Measurements from ENCODE around the gene VASH2. TPM values are rescaled to one million over a fixed set of nuclear protein-coding genes. Genes with fewer than 3 reads are reported as not detected.

VASH2 gene
- polyA plus RNA-seq, 1 donor from 2014 or later = 65.2 TPM

DNA sequence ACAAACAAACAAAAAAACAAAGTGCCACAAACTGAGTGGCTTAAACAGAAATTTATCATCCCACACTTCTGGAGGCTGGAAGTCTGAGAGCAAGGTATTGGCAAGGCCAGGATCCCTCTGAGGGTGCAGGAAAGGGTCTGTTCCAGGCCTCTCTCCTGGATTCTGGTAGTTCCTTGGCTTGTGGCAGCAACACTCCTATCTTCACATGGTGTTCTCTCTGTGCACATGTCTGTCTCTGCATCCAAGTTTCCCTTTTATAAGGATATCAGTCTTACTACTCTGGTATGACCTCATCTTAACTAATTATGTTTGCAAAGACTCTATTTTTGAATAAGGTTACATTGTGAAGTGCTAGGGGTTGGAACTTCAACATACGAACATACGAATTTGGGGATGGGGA is 5.3 kb upstream of the VASH2 start:
- H3K4me2 ChIP-seq (ENCODE audit: low read length) = no peak overlapping the region
- H3K9me3 ChIP-seq (ENCODE audit: low read length) = peaks cover 2% of the 10 kb centered on the region
- H4K20me1 ChIP-seq (ENCODE audit: insufficient read depth) = no peaks in the 10 kb centered on the region
- no peak overlapping the region for H3K27ac ChIP-seq (ENCODE audit: low read length)
- H3F3A ChIP-seq (ENCODE audit: insufficient read depth, low read length, poor library complexity, severe bottlenecking) = no peaks in the 10 kb centered on the region
- H2AFZ ChIP-seq (ENCODE audit: low read depth, low read length) = no peak overlapping the region
- TF ChIP-seq POLR2AphosphoS5 (IDR thresholded peaks at IDR 0.05) = no peak
- TF ChIP-seq, protein P1, sequence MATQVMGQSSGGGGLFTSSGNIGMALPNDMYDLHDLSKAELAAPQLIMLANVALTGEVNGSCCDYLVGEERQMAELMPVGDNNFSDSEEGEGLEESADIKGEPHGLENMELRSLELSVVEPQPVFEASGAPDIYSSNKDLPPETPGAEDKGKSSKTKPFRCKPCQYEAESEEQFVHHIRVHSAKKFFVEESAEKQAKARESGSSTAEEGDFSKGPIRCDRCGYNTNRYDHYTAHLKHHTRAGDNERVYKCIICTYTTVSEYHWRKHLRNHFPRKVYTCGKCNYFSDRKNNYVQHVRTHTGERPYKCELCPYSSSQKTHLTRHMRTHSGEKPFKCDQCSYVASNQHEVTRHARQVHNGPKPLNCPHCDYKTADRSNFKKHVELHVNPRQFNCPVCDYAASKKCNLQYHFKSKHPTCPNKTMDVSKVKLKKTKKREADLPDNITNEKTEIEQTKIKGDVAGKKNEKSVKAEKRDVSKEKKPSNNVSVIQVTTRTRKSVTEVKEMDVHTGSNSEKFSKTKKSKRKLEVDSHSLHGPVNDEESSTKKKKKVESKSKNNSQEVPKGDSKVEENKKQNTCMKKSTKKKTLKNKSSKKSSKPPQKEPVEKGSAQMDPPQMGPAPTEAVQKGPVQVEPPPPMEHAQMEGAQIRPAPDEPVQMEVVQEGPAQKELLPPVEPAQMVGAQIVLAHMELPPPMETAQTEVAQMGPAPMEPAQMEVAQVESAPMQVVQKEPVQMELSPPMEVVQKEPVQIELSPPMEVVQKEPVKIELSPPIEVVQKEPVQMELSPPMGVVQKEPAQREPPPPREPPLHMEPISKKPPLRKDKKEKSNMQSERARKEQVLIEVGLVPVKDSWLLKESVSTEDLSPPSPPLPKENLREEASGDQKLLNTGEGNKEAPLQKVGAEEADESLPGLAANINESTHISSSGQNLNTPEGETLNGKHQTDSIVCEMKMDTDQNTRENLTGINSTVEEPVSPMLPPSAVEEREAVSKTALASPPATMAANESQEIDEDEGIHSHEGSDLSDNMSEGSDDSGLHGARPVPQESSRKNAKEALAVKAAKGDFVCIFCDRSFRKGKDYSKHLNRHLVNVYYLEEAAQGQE (IDR thresholded peaks at IDR 0.05; ENCODE audit: borderline replicate concordance) = no peak
- no peak for TF ChIP-seq MXI1 (conservative IDR thresholded peaks at IDR 0.05; ENCODE audit: poor library complexity, severe bottlenecking)
- TF ChIP-seq SMC3 (conservative IDR thresholded peaks at IDR 0.05; ENCODE audit: poor library complexity) = no peak
- TF ChIP-seq, protein P2, sequence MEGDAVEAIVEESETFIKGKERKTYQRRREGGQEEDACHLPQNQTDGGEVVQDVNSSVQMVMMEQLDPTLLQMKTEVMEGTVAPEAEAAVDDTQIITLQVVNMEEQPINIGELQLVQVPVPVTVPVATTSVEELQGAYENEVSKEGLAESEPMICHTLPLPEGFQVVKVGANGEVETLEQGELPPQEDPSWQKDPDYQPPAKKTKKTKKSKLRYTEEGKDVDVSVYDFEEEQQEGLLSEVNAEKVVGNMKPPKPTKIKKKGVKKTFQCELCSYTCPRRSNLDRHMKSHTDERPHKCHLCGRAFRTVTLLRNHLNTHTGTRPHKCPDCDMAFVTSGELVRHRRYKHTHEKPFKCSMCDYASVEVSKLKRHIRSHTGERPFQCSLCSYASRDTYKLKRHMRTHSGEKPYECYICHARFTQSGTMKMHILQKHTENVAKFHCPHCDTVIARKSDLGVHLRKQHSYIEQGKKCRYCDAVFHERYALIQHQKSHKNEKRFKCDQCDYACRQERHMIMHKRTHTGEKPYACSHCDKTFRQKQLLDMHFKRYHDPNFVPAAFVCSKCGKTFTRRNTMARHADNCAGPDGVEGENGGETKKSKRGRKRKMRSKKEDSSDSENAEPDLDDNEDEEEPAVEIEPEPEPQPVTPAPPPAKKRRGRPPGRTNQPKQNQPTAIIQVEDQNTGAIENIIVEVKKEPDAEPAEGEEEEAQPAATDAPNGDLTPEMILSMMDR (IDR thresholded peaks at IDR 0.05; ENCODE audit: poor library complexity, severe bottlenecking) = no peak
- no peak for TF ChIP-seq RAD21 (conservative IDR thresholded peaks at IDR 0.05)
- TF ChIP-seq EP300 (conservative IDR thresholded peaks at IDR 0.05; ENCODE audit: poor library complexity, severe bottlenecking) = no peak
- no peak for TF ChIP-seq TAF1 (IDR thresholded peaks at IDR 0.05; ENCODE audit: low read depth)
- no peak for TF ChIP-seq EZH2 (IDR thresholded peaks at IDR 0.05; ENCODE audit: borderline replicate concordance, insufficient read depth, low read length, poor library complexity, severe bottlenecking)
- H3K27me3 ChIP-seq (ENCODE audit: insufficient read depth, low read depth, low read length) = peaks cover 5% of the 10 kb centered on the region
- H3K4me3 ChIP-seq (ENCODE audit: low read length) = no peak overlapping the region
- H3K9ac ChIP-seq (ENCODE audit: low read length) = no peak overlapping the region
- H3K9me2 ChIP-seq (ENCODE audit: insufficient read depth, low read length) = no peaks in the 10 kb centered on the region
- no peaks in the 10 kb centered on the region for H3K79me2 ChIP-seq (replicated peaks; ENCODE audit: insufficient read depth, low read length)
- H3K36me3 ChIP-seq (ENCODE audit: insufficient read depth, low read length) = no peaks in the 10 kb centered on the region

DNA sequence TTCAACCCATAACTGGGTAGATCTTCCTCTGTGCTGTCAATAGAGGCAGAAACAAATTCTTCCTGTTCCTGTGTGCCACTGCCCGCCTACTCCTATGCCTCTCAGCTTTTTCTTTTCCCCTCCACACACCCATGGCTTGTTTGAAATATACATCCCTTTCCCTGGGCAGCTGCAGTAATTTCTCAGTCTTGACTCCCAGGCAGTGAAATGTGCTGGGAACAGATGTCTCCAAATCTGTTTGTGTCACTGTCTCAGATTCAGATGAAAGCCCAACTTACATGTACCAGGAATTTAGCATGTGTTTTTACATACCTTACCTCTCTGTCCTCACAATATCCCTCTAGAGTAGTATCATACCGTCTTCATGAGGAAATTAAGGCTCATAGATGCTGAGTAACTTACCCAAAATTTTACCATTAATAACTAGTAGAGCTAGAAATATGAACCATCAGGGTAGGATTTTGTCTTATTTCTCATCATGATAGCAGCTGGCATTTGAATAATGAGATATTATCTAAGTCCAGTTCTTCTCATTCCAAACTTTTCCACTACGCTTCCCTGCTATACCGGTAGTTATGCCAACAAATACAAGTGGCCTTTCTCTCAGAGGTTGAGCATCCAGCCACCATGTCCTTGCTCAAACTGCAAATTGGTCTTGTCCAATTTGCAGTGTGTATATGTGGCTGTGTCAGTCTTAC is 4.7 kb upstream of the VASH2 start:
- H3K9ac ChIP-seq (ENCODE audit: low read length) = no peak overlapping the region
- TF ChIP-seq, protein P2 (IDR thresholded peaks at IDR 0.05; ENCODE audit: poor library complexity, severe bottlenecking) = no peak
- TF ChIP-seq, protein P1 (IDR thresholded peaks at IDR 0.05; ENCODE audit: borderline replicate concordance) = no peak
- TF ChIP-seq TAF1 (IDR thresholded peaks at IDR 0.05; ENCODE audit: low read depth) (no peak), EZH2 (IDR thresholded peaks at IDR 0.05; ENCODE audit: borderline replicate concordance, insufficient read depth, low read length, poor library complexity, severe bottlenecking) (no peak), POLR2AphosphoS5 (IDR thresholded peaks at IDR 0.05) (no peak), RAD21 (conservative IDR thresholded peaks at IDR 0.05) (no peak), EP300 (conservative IDR thresholded peaks at IDR 0.05; ENCODE audit: poor library complexity, severe bottlenecking) (no peak), SMC3 (conservative IDR thresholded peaks at IDR 0.05; ENCODE audit: poor library complexity) (no peak), MXI1 (conservative IDR thresholded peaks at IDR 0.05; ENCODE audit: poor library complexity, severe bottlenecking) (no peak)
- H3K36me3 ChIP-seq (ENCODE audit: insufficient read depth, low read length) = no peaks in the 10 kb centered on the region
- H3F3A ChIP-seq (ENCODE audit: insufficient read depth, low read length, poor library complexity, severe bottlenecking) = peaks cover 1% of the 10 kb centered on the region
- no peaks in the 10 kb centered on the region for H4K20me1 ChIP-seq (ENCODE audit: insufficient read depth)
- H3K79me2 ChIP-seq (replicated peaks; ENCODE audit: insufficient read depth, low read length) = no peaks in the 10 kb centered on the region
- peaks cover 5% of the 10 kb centered on the region for H3K27me3 ChIP-seq (ENCODE audit: insufficient read depth, low read depth, low read length)
- no peak overlapping the region for H3K27ac ChIP-seq (ENCODE audit: low read length)
- H3K9me2 ChIP-seq (ENCODE audit: insufficient read depth, low read length) = no peaks in the 10 kb centered on the region
- H3K9me3 ChIP-seq (ENCODE audit: low read length) = no peaks in the 10 kb centered on the region
- H2AFZ ChIP-seq (ENCODE audit: low read depth, low read length) = no peak overlapping the region
- no peak overlapping the region for H3K4me2 ChIP-seq (ENCODE audit: low read length)
- H3K4me3 ChIP-seq (ENCODE audit: low read length) = no peak overlapping the region
